NCI-H1105 treated with DMSO at 0.1 percent for 48 hours (cell line): ENCODE data around the gene RSPO4.
"Not testable (repeated sequence)": the region's sequence is repeated elsewhere in the genome, so short reads cannot be mapped to it uniquely, and the experiment has no call there.

Experiments used
- DNase-seq: peaks from one replicate; lab custom pipeline; 2025; lab: John Stamatoyannopoulos, UW

Gene RSPO4

GRCh38 chr20:1003920-1004697 is 2.0 kb upstream of the RSPO4 start:
- DNase-seq = no peak

- DNase-seq = no peak
These were observed 811 bp upstream of the RSPO4 start for GRCh38 chr20:1002682-1003561.

GRCh38 chr20:1001116-1001515 is 995 bp downstream of the RSPO4 start:
- DNase-seq = no peak

DNA sequence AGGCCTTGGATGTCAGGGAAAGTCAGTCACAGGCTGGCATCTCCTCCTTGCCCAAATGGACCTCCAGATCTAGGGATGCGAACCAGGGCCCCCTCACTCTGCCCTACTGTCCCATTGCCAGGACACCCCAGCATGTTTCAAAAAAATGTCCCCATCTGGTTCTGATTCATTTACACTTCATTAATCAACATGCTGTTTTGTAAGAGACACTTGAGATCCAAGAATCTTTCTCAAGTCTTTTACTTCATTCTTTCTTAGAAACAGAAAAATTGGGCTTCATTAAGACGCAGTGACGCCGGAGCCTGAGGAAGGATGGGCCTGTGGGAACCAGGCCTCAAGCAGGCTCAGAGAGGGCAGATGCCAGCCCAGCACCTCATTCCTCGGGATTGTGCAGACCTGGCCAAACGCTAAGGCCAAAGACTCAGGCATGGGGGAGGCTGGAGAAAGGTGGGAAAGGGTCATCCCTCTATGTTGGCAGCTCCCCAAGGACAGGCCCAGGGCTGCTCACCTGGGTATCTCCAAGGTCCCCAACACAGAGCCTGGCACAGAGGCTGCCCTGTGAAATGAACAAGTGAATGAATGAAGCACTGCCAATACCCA is 3.8 kb downstream of the RSPO4 start:
- no peak for DNase-seq

- no peak for DNase-seq
These were observed 4.6 kb downstream of the RSPO4 start for GRCh38 chr20:997486-997885.

GRCh38 chr20:997016-997415 is 5.1 kb downstream of the RSPO4 start:
- DNase-seq = no peak

DNA sequence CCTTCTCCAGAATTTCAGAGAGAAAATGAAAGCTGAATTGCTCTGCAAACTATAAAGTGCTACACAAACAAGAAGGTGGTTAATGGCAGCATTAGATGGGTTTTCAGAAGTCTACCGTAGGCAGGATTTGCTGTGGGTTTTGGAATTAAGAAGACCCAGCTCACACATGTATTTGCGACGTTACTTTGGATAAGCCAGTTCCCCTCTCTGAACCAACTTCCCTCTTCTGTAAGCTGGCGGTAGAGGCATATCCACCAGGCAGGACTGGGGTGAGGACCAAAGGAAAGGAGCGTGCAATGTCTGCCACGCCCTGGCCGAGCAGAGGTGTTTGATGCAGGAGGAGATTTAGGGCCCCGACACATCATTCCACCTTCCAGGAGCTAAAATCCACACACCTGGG is 6.9 kb downstream of the RSPO4 start:
- DNase-seq = no peak

- DNase-seq = no peak
These were observed 9.1 kb downstream of the RSPO4 start for GRCh38 chr20:992801-993535.

GRCh38 chr20:991850-992249 is 10.3 kb downstream of the RSPO4 start:
- DNase-seq = no peak

- DNase-seq = no peak
These were observed 11.7 kb downstream of the RSPO4 start for GRCh38 chr20:990293-990959.

DNA sequence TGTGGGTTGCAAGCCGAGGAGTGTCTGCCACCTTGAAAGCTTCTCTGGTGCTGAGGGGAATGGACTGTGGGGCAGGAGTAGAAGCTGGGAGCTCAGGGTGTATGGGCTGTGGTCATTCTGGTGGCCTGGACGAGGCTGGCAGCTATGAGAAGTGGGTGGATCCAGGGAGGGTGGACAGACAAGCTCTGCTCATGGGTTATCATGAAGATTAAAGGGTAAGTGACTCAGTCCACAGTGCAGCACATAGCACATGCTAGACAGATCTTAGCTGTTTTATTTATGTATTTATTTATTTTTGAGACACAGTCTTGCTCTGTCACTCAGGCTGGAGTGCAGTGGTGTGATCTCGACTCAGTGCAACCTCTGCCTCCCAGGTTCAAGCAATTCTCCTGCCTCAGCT is 13.8 kb downstream of the RSPO4 start:
- DNase-seq = no peak

DNA sequence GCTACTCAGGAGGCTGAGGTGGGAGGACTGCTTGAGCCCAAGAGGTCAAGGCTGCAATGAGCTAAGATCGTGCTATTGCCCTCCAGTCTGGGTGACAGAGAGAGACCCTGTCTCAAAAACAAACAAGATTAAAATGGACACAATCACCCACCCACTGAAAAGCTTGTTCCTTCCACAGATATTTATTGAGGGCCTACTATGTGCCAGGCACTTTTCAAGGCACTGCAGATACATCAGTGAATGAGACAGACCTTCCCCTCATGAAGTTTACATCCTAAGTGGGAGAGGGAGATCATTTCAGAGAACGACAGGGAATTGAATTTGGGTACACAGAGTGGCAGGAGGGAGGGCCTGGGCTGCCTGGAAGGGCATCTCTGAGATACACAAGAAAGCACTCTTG is 14.4 kb downstream of the RSPO4 start:
- DNase-seq = no peak

- no peak for DNase-seq
These were observed 15.3 kb downstream of the RSPO4 start for GRCh38 chr20:986733-987355.

GRCh38 chr20:984994-985393 is 17.1 kb downstream of the RSPO4 start:
- not testable (repeated sequence) for DNase-seq

GRCh38 chr20:982754-983153 is 19.4 kb downstream of the RSPO4 start:
- no peak for DNase-seq

- DNase-seq = no peak
These were observed 25.1 kb downstream of the RSPO4 start for GRCh38 chr20:977021-977420.

- DNase-seq = no peak
These were observed 26.1 kb downstream of the RSPO4 start for GRCh38 chr20:976033-976432.

DNA sequence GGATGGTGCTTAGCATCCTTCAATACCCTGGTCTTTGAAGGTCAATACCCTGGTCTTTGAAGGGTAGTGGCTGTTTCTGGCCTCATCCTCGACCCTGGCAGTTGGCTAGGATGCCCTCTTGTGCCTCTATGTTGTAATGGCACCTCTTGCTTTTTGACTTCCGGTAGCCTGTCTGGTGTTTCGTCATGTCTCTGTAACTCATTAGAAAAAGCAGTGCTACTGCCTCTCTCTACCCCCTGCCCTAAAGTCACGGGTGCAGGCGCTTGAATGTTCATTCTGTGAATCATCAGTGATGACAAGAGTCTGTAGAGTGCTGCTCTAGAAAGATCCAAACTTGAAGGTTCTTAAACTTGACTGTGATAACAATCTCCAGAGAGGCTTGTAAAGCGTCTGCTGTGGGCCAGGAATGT is 28.3 kb downstream of the RSPO4 start:
- DNase-seq = no peak

DNA sequence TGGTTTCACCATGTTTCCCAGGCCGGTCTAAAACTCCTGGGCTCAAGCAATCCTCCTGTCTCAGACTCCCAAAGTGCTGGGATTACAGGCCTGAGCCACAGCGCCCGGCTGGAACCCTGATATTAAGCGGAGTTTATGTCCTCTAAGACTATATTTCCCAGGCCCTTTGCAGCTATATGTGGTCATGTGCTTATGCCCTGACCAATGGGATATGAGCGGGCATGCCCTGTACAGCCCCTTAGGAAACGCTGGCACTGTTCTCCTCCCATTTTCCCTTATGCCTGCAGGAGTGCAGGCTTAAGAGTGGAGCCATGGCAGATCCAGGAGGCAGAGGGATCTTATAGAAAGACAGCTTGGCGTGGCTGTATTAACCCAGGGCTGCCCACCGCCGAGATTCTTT is 29.9 kb downstream of the RSPO4 start:
- DNase-seq = no peak

DNA sequence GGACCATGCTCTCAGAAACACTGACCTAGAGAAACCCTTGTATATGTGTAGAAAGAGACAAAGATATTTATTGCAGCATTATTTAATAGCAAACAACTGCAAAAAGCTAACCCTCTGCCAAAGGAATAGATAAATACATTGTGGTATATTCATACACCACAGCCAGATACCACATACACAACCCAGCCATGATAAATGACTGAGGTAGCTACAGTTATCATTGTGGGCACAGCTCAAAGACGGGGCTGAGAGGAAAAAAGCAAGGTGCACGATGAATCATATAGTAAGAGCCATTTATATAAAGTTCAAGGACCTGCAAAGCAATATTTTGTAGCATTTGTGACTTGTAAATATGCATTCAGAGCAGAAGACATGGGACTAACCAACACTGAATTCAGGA is 30.8 kb downstream of the RSPO4 start:
- no peak for DNase-seq

GRCh38 chr20:969868-970267 is 32.2 kb downstream of the RSPO4 start:
- DNase-seq = no peak
